MCF 10A (cell line): ENCODE results near the gene FOXRED2. TPM values are rescaled to one million over a fixed set of nuclear protein-coding genes. Genes with fewer than 3 reads are reported as not detected.

Experiments
- BruUV-seq: library from RNA; stranded (reverse); fragments of 400-500 nt; replicated peaks from 2 replicates; lab custom pipeline; 2021; lab: Mats Ljungman, UMichigan
- CTCF ChIA-PET: fragments of 300-600 bp; sonication (Branson Sonifier 250); formaldehyde crosslinking; extraction: SDS; loops from one replicate; lab custom pipeline; 2021; ENCODE audit warnings: antibody characterized with exemption, inconsistent platforms; lab: Yijun Ruan, JAX
- POLR2A ChIA-PET: fragments of 300-600, 350-650 bp; sonication (Branson Sonifier 250); formaldehyde crosslinking; extraction: SDS; loops from one replicate; lab custom pipeline; 2020; ENCODE audit warnings: antibody characterized with exemption, inconsistent platforms; lab: Yijun Ruan, JAX
- DNase-seq: peaks from one replicate; pipeline ENCODE4 v3.0.0-alpha.2; 2018; ENCODE audit not compliant: unreplicated experiment
- H3K27ac Mint-ChIP-seq: one replicate; pipeline ENCODE4 v1.8.0; 2022; ENCODE audit warnings: mild to moderate bottlenecking, low read depth, mixed read lengths; ENCODE audit not compliant: unreplicated experiment
- H3K27me3 Mint-ChIP-seq: one replicate; pipeline ENCODE4 v1.8.0; 2022; ENCODE audit warnings: mixed read lengths; ENCODE audit not compliant: insufficient read depth, unreplicated experiment
- H3K36me3 Mint-ChIP-seq: one replicate; pipeline ENCODE4 v1.8.0; 2022; ENCODE audit warnings: mild to moderate bottlenecking, moderate library complexity, mixed read lengths; ENCODE audit not compliant: insufficient read depth, unreplicated experiment
- H3K4me1 Mint-ChIP-seq: one replicate; pipeline ENCODE4 v1.8.0; 2022; ENCODE audit warnings: mixed read lengths; ENCODE audit not compliant: insufficient read depth, unreplicated experiment
- H3K4me3 Mint-ChIP-seq: one replicate; pipeline ENCODE4 v1.8.0; 2022; ENCODE audit warnings: mild to moderate bottlenecking, moderate library complexity, mixed read lengths; ENCODE audit not compliant: unreplicated experiment
- H3K9me3 Mint-ChIP-seq: one replicate; pipeline ENCODE4 v1.8.0; 2022; ENCODE audit warnings: mixed read lengths; ENCODE audit not compliant: unreplicated experiment
- intact Hi-C: fragments of 100-400 bp; cut with micrococcal nuclease; formaldehyde crosslinking; loops from 2 replicates; pipeline ENCODE4 v1.14.1; 2022
- total RNA-seq: library from RNA; stranded (reverse); gene quantifications from 2 replicates; pipeline ENCODE4 v1.2.3, GENCODE V29; 2022
- TF ChIP-seq, protein P1 (sequence below): fragments of 200-600 bp; IDR thresholded peaks from one replicate; pipeline ENCODE4 v1.8.0; 2022; ENCODE audit warnings: antibody characterized with exemption, mild to moderate bottlenecking; ENCODE audit not compliant: unreplicated experiment

FOXRED2 gene
- total RNA-seq, 1 experiment from 2014 or later, result 10.9 TPM

DNA sequence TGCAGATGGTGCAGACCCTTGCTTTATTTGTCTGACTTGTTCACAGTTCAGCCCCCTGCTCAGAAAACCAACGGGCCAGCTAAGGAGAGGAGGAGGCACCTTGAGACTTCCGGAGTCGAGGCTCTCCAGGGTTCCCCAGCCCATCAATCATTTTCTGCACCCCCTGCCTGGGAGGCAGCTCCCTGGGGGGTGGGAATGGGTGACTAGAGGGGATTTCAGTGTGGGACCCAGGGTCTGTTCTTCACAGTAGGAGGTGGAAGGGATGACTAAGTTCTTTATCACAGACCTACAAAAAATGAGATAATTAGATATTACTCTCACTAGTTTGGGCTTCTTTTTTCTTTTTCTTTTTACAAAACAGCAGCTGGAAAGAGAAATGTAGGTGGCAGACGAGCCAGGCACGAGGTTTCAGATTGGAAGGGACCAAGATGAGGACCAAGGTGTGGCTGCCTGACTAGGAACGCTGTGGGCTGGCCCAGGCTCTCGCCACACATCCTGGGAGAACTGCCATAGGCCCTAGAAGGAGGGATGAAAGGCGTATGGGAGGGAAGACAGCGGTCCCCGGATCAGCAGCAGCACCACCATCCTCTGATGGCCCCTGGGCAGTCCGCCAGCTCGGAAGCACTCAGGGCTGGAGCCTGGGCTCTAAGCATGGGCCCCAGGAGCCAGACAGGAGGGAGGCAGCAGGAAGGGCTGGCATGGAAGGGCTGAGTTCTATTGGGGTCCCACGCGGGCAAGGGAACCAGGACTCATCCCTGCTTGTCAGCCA is 39.6 kb downstream of the FOXRED2 start:
- H3K27me3 Mint-ChIP-seq, result no peaks in the 10 kb centered on the region
- peaks cover 55% of the 10 kb centered on the region for H3K4me1 Mint-ChIP-seq
- peak overlapping the region; percentile 83 for H3K27ac Mint-ChIP-seq
- TSS peak; percentile 47 for BruUV-seq
- ChIA-PET POLR2A (interaction anchor here (0.6 to 10.7 kb wide), 13 partner anchors 10 to 319 kb away, joined by 3 to 100 read pairs (median 5); partner anchors contain the start of genes MYH9 and TXN2), CTCF (interaction anchor here (0.6 to 8.5 kb wide), 5 partner anchors 82 to 869 kb away, joined by 3 to 180 read pairs (median 4); no protein-coding TSS in a partner anchor)
- TF ChIP-seq, protein P1, sequence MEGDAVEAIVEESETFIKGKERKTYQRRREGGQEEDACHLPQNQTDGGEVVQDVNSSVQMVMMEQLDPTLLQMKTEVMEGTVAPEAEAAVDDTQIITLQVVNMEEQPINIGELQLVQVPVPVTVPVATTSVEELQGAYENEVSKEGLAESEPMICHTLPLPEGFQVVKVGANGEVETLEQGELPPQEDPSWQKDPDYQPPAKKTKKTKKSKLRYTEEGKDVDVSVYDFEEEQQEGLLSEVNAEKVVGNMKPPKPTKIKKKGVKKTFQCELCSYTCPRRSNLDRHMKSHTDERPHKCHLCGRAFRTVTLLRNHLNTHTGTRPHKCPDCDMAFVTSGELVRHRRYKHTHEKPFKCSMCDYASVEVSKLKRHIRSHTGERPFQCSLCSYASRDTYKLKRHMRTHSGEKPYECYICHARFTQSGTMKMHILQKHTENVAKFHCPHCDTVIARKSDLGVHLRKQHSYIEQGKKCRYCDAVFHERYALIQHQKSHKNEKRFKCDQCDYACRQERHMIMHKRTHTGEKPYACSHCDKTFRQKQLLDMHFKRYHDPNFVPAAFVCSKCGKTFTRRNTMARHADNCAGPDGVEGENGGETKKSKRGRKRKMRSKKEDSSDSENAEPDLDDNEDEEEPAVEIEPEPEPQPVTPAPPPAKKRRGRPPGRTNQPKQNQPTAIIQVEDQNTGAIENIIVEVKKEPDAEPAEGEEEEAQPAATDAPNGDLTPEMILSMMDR, result no peak
- DNase-seq, result no peak
- intact Hi-C loops, result no loop called here
- peak overlapping the region; percentile 39 for H3K4me3 Mint-ChIP-seq
- peaks cover 31% of the 10 kb centered on the region for H3K36me3 Mint-ChIP-seq
- peaks cover 7% of the 10 kb centered on the region for H3K9me3 Mint-ChIP-seq

DNA sequence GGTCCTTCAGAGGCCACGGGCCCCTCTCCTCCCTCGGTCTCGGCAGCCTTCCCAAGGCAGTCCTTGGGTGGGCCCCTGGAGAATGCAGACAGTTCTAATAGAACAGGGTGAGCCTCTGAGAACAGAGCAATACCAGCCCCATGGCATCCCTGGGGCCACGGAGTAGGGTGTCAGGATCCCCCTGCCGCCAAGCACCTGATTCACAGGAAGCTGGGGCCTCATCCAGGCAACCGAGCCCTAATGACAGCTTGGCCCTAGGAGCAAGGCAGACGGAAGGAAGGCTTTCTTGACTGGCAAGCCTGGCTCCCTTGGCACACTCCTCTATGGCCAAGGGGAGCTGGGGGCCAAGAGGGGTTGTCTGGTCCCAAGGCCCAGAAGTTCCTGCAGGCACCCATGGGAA is 40.6 kb downstream of the FOXRED2 start:
- Mint-ChIP-seq H3K4me1 (peaks cover 53% of the 10 kb centered on the region), H3K36me3 (peaks cover 28% of the 10 kb centered on the region), H3K9me3 (no peaks in the 10 kb centered on the region), H3K27me3 (no peaks in the 10 kb centered on the region), H3K4me3 (no peak overlapping the region), H3K27ac (peak overlapping the region; percentile 90)
- TF ChIP-seq, protein P1, result no peak
- no TSS peak for BruUV-seq
- DNase-seq, result no peak
- CTCF ChIA-PET, result interaction anchor here (0.5 to 8.5 kb wide), 5 partner anchors 44 to 167 kb away, joined by 3 to 180 read pairs (median 3); no protein-coding TSS in a partner anchor
- intact Hi-C loops, result no loop called here
- POLR2A ChIA-PET, result interaction anchor here (0.8 to 10.7 kb wide), 14 partner anchors 13 to 174 kb away, joined by 3 to 100 read pairs (median 4); partner anchors contain the start of gene MYH9

DNA sequence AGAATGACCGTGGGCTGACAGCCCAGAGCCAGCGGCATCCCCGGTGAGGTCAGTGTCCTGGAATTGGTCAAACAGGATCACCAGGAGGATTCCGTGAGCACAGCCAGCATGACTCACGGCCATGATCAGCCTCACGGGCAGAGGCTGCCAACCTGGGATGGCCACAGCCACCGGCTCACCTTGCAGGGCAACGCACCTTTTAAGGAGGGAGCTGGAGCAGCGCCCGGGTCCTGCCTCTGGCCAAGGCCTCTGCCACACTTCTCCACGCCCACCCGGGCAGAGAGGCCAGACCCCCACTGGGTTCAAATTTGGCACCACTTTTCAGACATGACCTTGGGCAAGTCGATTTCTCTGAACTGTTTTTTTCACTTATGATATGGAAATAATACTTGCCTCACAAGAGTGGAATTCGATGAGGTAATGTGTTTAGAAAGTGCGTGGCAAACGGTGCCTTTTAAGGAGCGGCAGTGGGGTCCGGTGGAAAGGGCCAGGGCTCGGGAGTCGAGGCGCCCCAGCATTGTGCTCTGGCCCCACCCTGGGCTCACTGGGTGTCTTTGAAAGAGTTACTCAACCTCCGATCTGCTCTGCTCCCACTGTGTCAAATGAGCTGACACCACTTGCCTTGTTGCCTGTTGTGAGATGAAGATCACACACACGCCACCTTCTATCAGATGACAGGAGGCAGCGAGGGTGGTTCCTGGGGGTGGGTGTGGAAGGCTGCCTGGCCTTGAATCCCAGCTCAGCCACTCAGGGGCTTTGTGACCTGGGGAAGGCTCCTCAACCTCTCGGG is 41.4 kb downstream of the FOXRED2 start:
- intact Hi-C loops, result loop anchor here (1.0 kb wide), 1 partner anchor 79 kb away; no protein-coding TSS in a partner anchor
- no TSS peak for BruUV-seq
- H3K4me1 Mint-ChIP-seq, result peaks cover 47% of the 10 kb centered on the region
- peak; percentile 93 for DNase-seq
- H3K27me3 Mint-ChIP-seq, result no peaks in the 10 kb centered on the region
- no peak overlapping the region for H3K4me3 Mint-ChIP-seq
- H3K27ac Mint-ChIP-seq, result peak overlapping the region; percentile 90
- peaks cover 28% of the 10 kb centered on the region for H3K36me3 Mint-ChIP-seq
- TF ChIP-seq, protein P1, result no peak
- ChIA-PET POLR2A (interaction anchor here (0.6 to 10.7 kb wide), 16 partner anchors 10 to 174 kb away, joined by 3 to 100 read pairs (median 4); partner anchors contain the start of gene MYH9), CTCF (interaction anchor here (0.5 to 8.5 kb wide), 3 partner anchors 45 to 167 kb away, joined by 3 to 180 read pairs (median 4); no protein-coding TSS in a partner anchor)
- no peaks in the 10 kb centered on the region for H3K9me3 Mint-ChIP-seq
